GM19324 (cell line): Measurements from ENCODE around the gene NFKB1.

Source experiments
- ATAC-seq: cut with Tn5 transposase; IDR thresholded peaks from one replicate; pipeline ENCODE4 v1.9.1; 2021; ENCODE audit warnings: mild to moderate bottlenecking, moderate library complexity; ENCODE audit not compliant: unreplicated experiment, low FRiP score

Gene NFKB1

GRCh38 chr4:102665527-102665926 lies 164.4 kb downstream of the NFKB1 start:
- ATAC-seq, result no peak
